Measurements from ENCODE around the gene SERF1B. TPM values are rescaled to one million over a fixed set of nuclear protein-coding genes. Genes with fewer than 3 reads are reported as not detected.

The SERF1B gene
- 44.9 and 48.4 TPM in 2 replicates for total RNA-seq

GRCh38 chr5:70025106-70025844, at the start of gene SERF1B:
Gene SERF1B, plus strand, starts transcription at chr5:70025251. Its CDS starts 201 bp downstream, at chr5:70025452.

Other genes with a start within 250 kb of the SERF1B start
- gene SMN2, start 24.4 kb downstream of the SERF1B start, total RNA-seq, result 36.3 and 60.2 TPM in 2 replicates